Stomach (tissue), 4 donors: ENCODE results near the gene ST6GALNAC3.

Experiments
- EP300 ChIP-seq: sonication (generic); formaldehyde crosslinking; IDR thresholded peaks from one replicate; pipeline ENCODE4 v1.6.1; 2017; ENCODE audit warnings: antibody characterized with exemption
- POLR2A ChIP-seq, 4 donors: fragments of 450-650 bp; IDR thresholded peaks; one replicate each; pipeline ENCODE4 v1.6.1; 2016; ENCODE audit warnings: antibody characterized with exemption in 4 of 4, control low read depth in 2 of 4, mild to moderate bottlenecking in 1 of 4, moderate library complexity in 1 of 4
- POLR2AphosphoS5 ChIP-seq, 3 donors: sonication (generic); formaldehyde crosslinking; IDR thresholded peaks; one replicate each; pipeline ENCODE4 v1.6.1; 2016; ENCODE audit warnings: antibody characterized with exemption in 3 of 3
- TF ChIP-seq, protein P1 (sequence below), 7 experiments: fragments of 450-650 bp in 4 of 7; fragments of 200-600 bp in 3 of 7; sonication (generic) in 3 of 7; IDR thresholded peaks; one replicate each; pipeline ENCODE4 v1.5.1; 2016 to 2019; ENCODE audit warnings: antibody characterized with exemption in 7 of 7, control low read depth in 2 of 7, mild to moderate bottlenecking in 1 of 7

DNA sequence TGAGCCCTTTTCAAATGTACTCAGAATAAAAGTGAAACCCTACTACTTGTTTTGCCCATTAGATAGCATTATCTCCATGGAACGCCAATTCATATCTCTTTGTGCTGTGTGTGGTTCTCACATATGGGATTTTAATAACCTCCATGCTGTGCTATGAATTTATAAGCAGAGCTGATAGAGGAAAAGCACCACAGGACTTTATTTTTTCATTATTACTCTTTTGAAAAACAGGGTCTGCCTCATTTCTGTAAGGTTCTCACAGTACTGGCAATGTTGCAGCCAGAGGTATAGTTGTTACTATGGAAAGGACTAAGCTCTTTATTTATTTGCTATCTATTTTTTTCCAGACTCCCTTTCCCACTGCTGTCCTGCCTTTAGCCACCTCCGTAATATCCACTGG, 313.7 kb downstream of the ST6GALNAC3 start:
- TF ChIP-seq EP300 (no peak), POLR2A (IDR thresholded peaks at IDR 0.05) (no peak), POLR2AphosphoS5 (IDR thresholded peaks at IDR 0.05) (no peak)
- TF ChIP-seq, protein P1, sequence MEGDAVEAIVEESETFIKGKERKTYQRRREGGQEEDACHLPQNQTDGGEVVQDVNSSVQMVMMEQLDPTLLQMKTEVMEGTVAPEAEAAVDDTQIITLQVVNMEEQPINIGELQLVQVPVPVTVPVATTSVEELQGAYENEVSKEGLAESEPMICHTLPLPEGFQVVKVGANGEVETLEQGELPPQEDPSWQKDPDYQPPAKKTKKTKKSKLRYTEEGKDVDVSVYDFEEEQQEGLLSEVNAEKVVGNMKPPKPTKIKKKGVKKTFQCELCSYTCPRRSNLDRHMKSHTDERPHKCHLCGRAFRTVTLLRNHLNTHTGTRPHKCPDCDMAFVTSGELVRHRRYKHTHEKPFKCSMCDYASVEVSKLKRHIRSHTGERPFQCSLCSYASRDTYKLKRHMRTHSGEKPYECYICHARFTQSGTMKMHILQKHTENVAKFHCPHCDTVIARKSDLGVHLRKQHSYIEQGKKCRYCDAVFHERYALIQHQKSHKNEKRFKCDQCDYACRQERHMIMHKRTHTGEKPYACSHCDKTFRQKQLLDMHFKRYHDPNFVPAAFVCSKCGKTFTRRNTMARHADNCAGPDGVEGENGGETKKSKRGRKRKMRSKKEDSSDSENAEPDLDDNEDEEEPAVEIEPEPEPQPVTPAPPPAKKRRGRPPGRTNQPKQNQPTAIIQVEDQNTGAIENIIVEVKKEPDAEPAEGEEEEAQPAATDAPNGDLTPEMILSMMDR (IDR thresholded peaks at IDR 0.05) = no peak
